Left cardiac atrium (tissue), 4 donors: Measurements from ENCODE around the gene SLC3A2. TPM values are rescaled to one million over a fixed set of nuclear protein-coding genes. Genes with fewer than 3 reads are reported as not detected.

Experiments used
- ATAC-seq, 2 donors: fragments of 200-7000 bp; cut with Tn5 transposase; one replicate each; pipeline ENCODE4 v1.9.1; 2020; ENCODE audit warnings: mild to moderate bottlenecking in 2 of 2, moderate library complexity in 2 of 2
- DNase-seq: peaks from one replicate; pipeline ENCODE4 v3.0.0-alpha.2; 2020
- intact Hi-C, 2 donors: fragments of 100-400 bp; cut with DNase I; formaldehyde crosslinking; loops; one replicate each; pipeline versions ENCODE4 v1.14.1 to v1.15.1; 2022 to 2023
- total RNA-seq, 2 donors: library from RNA; stranded (reverse); fragmentation: NEBNext Ultra II Directional; extraction: Animal tissue kit (Norgen Biotek cat#: 25700); gene quantifications; one replicate each; pipeline ENCODE4 v1.2.1, GENCODE V29; 2021
- donor health status: DM: no; HTN: yes; CAD: no.
- donor health status: DM: no; HTN: yes; CAD: no; lungs with severe emphysema.
- donor health status: DM: yes; HTN: yes; CAD: no.
- donor health status: Dilated cardiomyopathy.

SLC3A2 gene
- total RNA-seq, 2 donors from 2014 or later = 45.2 to 91.2 TPM

GRCh38 chr11:62863687-62864335, 16.9 kb upstream of the SLC3A2 start:
- DNase-seq = no peak
- intact Hi-C loops = loop anchor here (2.0 to 5.0 kb wide), 2 partner anchors 77 kb away; partner anchors contain the start of gene TMEM179B (in 2 of the 2)
- ATAC-seq = peak in 1 of 2 donors; percentile 9

- ATAC-seq (no peak), DNase-seq (no peak)
- intact Hi-C loops = no loop called here
Measured at GRCh38 chr11:62865635-62866034, 15.1 kb upstream of the SLC3A2 start.

- DNase-seq = no peak
- intact Hi-C loops = no loop called here
- ATAC-seq = no peak
Measured at GRCh38 chr11:62874851-62875250, 5.8 kb upstream of the SLC3A2 start.

GRCh38 chr11:62875698-62876478, 4.8 kb upstream of the SLC3A2 start:
- ATAC-seq (no peak), DNase-seq (no peak)
- intact Hi-C loops = no loop called here

GRCh38 chr11:62876712-62877111, 4.0 kb upstream of the SLC3A2 start:
- DNase-seq (no peak), ATAC-seq (no peak)
- intact Hi-C loops = no loop called here

- intact Hi-C loops = no loop called here
- DNase-seq (no peak), ATAC-seq (no peak)
Measured at GRCh38 chr11:62879235-62879978, 1.3 kb upstream of the SLC3A2 start.

- peak; percentile 47 to 51 for ATAC-seq
- intact Hi-C loops = no loop called here
- peak; percentile 71 for DNase-seq
Measured at GRCh38 chr11:62880231-62880802, 379 bp upstream of the SLC3A2 start.

- peak; percentile 73 to 86 for ATAC-seq
- DNase-seq = peak; percentile 94
- intact Hi-C loops = no loop called here
Measured at GRCh38 chr11:62881579-62882430, 1.1 kb downstream of the SLC3A2 start.

- ATAC-seq = no peak
- intact Hi-C loops = no loop called here
- no peak for DNase-seq
Measured at GRCh38 chr11:62882431-62882749, 1.7 kb downstream of the SLC3A2 start.

- intact Hi-C loops = no loop called here
- no peak for ATAC-seq
Measured at GRCh38 chr11:62882788-62883501, 2.2 kb downstream of the SLC3A2 start.

GRCh38 chr11:62883673-62884072, 3.0 kb downstream of the SLC3A2 start:
- no peak for ATAC-seq
- no peak for DNase-seq
- intact Hi-C loops = no loop called here

More at GRCh38 chr11:62882788-62883501, 2.2 kb downstream of the SLC3A2 start:
- DNase-seq = no peak

GRCh38 chr11:62885137-62885750, 4.5 kb downstream of the SLC3A2 start:
- ATAC-seq (no peak), DNase-seq (no peak)
- intact Hi-C loops = no loop called here

GRCh38 chr11:62888406-62888805, 7.7 kb downstream of the SLC3A2 start:
- ATAC-seq = no peak
- intact Hi-C loops = no loop called here
- no peak for DNase-seq

GRCh38 chr11:62889126-62889483, 8.4 kb downstream of the SLC3A2 start:
- ATAC-seq = no peak
- no peak for DNase-seq
- intact Hi-C loops = no loop called here

GRCh38 chr11:62889484-62890437, 9.1 kb downstream of the SLC3A2 start:
- no peak for DNase-seq
- intact Hi-C loops = no loop called here
- ATAC-seq = peak; percentile 12 to 13

GRCh38 chr11:62892077-62892922, 11.6 kb downstream of the SLC3A2 start:
- DNase-seq (no peak), ATAC-seq (no peak)
- intact Hi-C loops = no loop called here
